ENCODE results near the gene ADAMTSL2.
"Not testable (repeated sequence)": the region's sequence is repeated elsewhere in the genome, so short reads cannot be mapped to it uniquely, and the experiment has no call there.

Gene ADAMTSL2

DNA sequence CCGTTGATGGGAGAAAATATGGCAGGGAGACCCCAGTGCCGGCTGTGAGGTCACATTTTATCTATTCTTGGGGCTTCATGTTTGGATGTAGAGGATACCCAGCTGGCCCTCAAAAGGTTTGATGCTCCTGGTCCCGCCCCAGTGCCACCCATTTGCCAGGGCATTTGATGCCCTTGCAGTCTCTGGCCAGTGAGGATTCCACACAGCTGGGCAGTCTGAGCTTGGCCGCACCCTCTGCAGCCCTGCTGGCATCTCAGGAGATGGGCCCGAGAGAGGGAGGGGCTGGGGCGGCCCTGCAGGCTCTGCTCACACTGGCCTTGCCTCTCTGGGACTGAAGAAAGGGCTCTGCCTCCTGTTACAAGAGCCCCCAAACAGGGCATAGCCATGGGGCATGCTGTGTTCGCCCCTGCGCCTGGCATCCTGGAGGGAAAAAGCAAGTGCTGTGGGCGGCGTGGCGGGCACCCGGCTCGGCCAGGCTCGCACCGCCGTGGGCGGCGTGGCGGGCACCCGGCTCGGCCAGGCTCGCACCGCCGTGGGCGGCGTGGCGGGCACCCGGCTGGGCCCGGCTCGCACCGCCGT lies 27.6 kb downstream of the ADAMTSL2 start:
- DNase-seq = no peak

DNA sequence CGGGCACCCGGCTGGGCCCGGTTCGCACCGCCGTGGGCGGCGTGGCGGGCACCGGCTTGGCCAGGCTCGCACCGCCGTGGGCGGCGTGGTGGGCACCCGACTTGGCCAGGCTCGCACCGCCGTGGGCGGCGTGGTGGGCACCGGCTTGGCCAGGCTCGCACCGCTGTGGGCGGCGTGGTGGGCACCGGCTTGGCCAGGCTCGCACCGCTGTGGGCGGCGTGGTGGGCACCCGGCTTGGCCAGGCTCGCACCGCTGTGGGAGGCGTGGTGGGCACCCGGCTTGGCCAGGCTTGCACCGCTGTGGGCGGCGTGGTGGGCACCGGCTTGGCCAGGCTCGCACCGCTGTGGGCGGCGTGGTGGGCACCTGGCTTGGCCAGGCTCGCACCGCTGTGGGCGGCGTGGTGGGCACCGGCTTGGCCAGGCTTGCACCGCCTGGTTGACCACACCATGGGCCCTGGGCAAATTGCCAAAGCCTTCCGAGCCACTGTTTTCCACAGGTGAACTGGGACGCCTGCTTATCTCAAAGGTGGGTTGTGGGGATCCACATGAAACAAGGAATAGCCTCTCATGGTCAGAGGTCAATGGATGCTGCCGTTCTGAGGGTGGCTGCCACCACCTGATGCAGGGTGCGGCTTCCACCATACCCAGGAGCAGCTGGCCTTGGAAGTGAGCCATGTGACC lies 28.2 kb downstream of the ADAMTSL2 start:
- no peak for DNase-seq

DNA sequence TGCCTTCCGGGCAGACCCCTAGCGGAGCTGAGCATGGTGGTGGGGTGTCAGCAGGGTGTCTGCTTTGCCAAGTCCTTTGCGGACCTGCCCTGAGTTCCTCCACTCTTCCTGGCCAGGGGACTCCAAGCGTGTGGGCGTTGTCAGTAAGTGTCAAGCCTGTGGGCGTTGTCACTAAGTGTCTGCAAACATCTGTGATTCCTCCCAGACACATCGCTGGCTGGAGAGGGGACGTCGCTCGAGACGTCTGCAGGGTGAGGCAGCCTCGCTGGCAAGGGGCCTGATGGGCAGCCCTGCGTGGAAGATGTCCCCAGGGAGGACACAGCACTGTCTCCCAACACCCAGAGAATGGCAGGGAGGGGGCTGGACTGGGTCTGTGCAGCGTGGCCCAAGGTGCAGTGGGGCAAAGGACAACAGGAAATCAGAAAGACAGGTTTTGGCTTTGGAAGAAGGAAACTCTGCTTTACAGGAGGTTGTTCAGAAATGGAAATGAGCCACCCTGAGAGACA lies 28.8 kb downstream of the ADAMTSL2 start:
- DNase-seq = no peak

DNA sequence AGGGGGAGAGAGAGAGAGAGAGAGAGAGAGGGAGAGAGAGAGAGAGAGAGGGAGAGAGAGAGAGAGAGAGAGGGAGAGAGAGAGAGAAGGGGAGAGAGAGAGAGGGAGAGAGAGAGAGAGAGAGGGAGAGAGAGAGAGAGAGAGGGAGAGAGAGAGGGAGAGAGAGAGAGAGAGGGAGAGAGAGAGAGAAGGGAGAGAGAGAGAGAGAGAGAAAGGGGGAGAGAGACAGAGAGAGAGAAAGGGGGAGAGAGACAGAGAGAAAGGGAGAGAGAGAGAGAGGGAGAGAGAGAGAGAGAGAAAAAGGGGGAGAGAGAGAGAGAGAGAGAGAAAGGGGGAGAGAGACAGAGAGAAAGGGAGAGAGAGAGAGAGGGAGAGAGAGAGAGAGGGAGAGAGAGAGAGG lies 29.3 kb downstream of the ADAMTSL2 start:
- not testable (repeated sequence) for DNase-seq

DNA sequence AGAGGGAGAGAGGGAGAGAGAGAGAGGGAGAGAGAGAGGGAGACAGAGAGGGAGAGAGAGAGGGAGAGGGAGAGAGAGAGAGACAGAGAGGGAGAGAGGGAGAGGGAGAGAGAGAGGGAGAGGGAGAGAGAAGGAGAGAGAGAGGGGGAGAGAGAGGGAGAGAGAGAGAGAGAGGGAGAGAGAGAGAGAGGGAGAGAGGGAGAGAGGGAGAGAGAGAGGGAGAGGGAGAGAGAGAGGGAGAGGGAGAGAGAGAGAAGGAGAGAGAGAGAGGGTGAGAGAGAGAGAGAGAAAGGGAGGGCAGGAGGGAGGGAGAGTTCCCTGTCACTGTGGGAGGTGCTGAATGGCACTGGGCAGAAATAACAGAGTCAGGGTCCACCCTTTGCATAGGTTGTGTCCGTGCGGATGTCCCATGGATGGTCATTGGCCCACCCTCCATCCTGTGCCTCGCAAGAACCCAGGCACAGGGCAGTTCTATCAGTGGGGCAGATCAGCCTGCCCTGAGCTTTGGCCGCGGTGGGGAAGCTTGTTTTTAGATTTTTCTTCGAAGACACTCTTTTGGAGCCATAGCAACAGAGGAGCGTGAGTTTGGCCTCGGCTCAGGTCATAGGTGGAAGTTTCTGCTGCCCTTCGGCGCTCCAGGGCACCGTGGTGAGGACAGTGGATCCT lies 30.1 kb downstream of the ADAMTSL2 start:
- no peak for DNase-seq

DNA sequence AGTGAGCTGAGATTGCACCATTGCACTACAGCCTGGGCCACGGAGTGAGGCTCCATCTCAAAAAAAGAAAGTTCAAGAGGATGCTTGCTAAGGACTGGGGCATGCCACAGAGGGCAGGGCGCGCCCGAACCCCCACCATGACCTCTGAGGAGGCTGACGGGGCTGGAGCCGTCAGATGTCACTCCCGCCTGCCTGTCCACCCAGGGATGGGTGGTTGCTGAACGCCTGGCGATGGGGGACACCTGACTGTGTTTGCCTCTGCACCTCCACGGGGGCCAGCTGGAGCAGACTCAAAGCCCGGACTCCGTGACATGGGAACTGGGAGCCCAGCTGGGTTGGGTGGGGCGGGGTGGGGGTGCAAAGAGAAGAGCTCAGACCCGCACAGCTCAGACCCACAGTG lies 31.9 kb downstream of the ADAMTSL2 start:
- DNase-seq = no peak

DNA sequence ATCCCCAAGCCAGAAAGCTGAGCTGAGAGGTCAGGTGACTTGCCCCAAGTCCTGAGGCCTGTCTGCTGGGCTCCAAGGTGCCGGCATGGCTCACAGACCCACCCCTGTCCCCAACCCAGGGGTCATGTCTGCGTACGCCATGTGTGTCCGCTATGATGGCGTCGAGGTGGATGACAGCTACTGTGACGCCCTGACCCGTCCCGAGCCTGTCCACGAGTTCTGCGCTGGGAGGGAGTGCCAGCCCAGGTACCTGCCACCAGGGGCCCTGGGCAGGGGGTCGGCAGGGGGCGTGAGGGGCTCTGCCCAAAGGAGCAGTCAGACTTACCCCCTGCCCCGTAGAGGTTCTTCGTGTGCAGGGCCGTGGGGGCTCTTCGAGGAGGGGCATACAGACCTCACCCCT lies 32.3 kb downstream of the ADAMTSL2 start:
- no peak for DNase-seq

DNA sequence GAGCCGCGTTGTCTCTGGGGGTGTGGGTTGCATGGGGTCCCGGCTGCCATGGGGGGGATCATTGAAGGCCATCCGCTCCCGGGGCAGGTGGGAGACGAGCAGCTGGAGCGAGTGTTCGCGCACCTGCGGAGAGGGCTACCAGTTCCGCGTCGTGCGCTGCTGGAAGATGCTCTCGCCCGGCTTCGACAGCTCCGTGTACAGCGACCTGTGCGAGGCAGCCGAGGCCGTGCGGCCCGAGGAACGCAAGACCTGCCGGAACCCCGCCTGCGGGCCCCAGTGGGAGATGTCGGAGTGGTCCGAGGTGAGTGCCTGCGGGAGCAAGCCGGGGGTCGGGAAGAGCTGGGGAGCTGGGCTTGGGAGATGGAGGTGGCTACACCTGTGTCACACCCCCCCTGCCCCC lies 33.7 kb downstream of the ADAMTSL2 start:
- no peak for DNase-seq

DNA sequence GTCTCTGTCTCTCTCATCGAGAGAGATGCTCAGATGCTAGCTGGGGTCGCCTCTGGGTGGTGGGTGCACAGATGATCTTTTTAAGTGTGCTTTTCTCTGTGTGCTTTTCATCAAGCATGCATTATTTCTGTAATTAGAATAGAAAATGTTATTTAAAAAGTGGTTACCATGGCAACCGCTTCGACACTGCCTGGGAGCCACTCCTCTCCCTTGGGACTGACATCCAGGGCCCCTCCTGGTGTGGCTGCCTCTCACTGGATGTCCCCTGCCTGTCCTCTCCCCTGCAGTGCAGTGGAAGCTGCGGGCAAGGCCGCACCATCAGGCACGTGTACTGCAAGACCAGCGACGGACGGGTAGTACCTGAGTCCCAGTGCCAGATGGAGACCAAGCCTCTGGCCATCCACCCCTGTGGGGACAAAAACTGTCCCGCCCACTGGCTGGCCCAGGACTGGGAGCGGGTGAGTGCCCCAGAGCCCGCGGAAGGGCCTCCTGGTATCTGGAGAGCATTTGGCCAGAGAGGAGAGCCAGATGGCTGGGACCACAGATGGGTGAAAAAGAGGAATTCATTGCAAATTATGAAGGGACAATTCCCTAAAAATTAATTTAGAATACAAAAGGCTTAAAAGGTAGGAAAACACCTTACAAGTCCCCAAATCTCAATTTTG lies 34.7 kb downstream of the ADAMTSL2 start:
- DNase-seq = no peak

DNA sequence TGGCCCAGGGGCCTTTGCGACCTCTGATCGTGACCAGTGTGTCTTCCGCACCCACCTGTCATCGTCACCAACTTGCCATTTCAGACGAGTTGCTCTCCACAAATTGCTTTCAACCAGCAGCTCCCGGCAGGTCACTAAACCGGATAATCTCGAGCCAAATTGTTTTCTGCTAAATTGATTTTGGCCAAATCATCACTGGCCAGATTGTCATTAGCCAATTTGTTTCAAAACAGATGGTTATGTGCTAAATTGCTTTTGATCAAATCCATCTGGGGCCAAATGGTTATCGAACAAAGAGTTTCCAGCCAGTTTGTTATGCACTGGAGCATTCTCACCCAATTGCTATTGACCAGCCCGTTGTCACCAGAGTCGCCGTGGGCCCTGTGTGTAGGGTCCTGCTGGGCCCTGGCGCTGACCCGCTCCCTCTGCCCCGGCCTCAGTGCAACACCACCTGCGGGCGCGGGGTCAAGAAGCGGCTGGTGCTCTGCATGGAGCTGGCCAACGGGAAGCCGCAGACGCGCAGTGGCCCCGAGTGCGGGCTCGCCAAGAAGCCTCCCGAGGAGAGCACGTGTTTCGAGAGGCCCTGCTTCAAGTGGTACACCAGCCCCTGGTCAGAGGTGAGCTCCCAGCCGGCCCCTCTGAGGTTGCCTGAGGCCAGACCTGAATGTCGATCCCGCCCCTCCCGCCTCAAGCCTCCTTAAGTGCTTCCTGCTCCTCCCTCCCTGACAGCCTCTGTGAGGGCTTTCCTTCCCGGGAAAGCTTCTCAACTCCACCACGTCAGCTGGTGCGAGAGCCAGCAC lies 35.6 kb downstream of the ADAMTSL2 start:
- DNase-seq = peak; percentile 51

DNA sequence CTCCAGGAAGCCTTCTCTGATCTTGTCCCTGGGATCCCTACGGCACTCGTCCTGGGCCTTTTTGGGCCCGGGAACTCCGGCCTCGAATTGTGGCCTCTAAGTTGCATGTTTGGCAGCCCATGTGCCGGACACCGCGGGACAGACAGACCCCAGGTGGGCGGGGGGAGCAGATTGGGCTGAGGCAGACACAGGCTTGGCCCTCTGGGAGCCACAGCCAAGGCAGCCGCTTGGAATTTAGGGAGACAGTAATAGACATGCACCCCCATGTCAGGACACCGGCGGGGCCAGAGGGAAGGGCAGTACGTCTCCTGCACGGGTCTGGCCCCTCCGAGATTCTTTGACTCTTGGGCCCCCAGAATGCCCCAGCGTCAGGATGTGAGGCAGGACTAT lies 36.2 kb downstream of the ADAMTSL2 start:
- no peak for DNase-seq

DNA sequence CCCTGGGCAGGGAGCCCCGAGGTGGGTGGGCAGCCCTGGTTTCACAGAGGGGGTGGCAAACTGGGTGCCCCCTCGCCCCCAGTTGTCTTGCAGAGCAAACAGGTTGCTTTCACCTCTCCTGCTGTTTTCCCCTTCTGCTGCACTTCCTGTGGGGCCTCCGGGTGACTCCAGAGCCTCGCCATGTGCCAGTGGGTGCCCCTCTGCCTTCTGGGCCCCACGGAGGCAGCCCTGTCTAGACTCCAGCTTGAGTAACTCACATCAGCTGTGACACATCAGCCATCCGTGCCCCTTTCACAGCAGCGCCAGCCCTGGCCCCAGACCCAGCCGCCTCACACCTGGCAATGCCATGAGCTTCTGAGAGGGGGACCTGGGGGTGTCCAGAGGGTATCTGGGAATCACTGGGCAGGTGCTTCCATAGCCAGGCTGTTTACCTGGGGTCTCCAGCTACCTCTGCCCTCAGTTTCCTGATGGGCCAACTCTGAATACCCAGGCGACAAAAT lies 36.9 kb downstream of the ADAMTSL2 start:
- DNase-seq = no peak

DNA sequence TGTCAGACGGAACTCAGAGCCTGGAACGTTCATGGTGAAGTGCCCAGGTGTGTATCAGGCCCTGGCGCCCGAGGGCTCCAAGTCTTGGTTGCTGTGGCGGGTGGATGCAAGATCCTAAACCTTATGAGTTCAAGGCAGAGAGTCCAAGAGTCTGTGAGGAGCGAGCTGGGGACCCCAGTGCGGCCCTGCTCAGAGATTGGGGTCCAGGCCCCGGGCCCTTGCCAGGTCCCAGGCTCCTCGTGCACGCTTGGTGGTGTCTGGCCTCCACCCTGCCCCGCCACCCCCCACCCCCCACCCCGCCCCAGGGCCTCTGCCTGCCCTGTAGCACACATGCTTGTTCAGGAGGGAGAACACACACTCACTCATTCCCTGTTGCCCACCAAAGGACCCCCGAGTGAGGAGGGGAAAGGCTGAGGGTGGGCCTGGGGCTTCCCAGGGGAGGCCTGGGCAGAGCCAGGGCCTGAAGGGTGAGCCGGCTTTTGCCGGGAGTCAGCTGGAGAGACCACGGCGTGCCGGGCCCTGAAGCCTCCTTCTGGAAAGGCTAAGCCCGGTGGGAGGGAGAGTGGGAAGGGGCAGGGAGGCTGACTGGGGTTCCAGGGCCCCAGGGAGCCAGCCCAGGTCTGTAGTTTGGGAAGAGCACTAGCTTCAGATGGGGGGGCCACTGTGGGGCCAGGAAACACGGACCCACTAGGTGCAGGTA lies 37.5 kb downstream of the ADAMTSL2 start:
- DNase-seq = no peak

DNA sequence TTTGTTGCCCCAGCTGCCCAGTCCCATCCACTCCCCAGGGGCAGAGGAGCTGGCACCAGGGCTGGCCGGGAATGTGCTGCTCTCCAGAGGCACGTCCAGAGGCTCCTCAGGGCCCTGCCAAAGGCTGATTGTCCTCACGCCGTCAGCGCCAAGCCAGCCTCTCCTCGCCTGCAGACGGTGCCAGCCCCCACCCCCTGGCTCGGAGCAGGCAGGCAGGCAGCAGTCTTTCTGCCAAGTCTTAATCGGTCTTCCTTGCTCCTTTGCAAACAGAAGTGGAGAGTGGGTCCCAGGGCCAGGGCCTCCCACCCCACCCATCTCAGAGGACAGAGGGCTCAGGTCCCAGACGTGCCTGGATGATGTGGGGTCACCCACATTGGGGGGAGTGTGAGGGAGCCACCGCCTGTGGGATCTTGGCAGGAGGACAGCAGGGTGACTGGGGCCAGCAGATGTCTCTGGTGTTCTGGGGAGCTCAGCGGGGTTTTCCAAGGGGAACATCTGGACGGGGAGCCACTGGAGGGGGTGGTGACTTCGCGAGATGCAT lies 38.4 kb downstream of the ADAMTSL2 start:
- DNase-seq = peak; percentile 80

DNA sequence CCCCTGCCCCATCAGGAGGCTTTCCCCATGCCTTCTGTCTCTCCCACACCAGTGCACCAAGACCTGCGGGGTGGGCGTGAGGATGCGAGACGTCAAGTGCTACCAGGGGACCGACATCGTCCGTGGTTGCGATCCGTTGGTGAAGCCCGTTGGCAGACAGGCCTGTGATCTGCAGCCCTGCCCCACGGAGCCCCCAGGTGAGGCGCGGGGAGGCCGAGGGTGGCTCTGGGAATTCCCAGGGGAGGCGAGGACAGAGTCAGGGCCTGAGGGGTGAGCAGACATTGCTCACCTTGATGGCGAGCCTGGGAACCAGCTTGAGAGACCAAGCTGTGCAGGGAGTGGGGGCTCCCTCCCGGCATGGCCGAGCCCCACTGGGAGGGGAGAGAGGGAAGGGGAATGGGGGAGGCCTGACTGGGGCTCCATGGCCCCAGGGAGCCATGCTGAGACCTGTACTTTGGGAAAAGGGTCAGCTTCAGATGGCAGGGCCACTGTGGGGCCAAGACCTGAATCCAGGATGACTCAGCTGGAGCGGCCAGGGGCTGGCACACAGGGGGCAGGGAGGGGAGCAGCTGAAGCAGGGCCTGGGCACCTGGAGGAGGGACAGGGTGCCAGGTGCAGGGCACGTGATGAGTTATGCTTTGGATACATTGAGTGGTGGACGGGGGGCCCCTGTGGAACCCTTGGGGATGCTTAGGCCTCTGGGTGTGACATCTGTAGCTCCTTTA lies 39.4 kb downstream of the ADAMTSL2 start:
- no peak for DNase-seq

DNA sequence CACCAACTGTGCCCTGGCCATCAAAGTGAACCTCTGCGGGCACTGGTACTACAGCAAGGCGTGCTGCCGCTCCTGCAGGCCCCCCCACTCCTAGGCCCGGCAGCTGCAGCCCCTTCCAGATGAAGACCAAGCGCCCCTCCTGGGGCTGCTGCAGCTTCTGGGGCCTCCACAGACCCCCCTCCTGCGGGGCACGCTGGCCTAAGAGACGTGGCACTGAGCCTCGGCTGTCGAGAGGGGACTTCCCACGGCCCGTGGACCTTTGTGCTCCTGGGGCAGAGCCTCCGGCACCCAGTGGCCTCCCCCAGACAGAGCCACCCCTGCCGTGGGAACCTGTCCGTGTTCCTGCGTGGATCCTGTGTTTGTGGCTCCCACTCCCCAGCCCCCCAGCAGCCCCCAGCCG lies 40.3 kb downstream of the ADAMTSL2 start:
- DNase-seq = no peak

DNA sequence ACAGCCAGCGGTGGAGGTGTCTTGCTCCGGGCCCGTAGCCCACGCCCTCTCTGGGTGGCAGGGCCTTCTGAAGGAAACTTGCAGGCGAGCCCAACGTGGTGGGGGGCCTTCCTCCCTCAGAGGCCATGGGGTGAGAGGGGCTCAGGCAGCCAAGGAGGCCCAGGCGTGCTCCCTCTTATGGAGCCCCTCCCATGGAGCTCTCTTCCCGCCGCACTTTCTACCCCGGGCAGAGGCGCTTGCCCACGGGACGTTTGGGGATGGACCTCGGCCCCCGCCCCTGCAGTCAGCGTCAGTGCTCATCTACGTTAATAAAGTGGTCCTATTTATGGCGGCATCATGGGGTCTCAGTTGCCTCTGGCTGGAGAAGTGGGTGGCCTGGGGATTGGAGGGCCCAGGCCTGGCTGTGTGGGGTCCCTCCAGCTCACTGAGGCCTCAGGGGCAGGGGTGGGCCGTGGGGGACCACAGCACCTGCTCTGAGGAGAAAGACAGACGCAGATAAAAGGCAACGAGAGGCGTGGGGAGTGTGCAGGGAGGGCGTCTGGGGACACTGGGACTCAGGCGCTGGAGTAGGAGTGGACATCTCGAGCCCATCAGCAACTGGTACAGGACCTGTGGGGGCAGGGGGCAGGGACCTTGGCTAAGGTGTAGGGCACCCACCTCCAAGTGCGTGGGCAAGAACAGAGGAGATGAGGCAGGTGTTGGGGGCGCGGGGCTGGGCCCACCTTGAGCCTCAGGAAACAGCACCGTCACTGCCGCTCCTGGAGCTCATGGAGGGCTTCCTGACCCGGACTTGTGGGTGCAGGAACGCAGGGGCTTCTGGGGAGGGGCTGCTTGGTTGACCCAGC lies 40.9 kb downstream of the ADAMTSL2 start:
- DNase-seq = no peak

DNA sequence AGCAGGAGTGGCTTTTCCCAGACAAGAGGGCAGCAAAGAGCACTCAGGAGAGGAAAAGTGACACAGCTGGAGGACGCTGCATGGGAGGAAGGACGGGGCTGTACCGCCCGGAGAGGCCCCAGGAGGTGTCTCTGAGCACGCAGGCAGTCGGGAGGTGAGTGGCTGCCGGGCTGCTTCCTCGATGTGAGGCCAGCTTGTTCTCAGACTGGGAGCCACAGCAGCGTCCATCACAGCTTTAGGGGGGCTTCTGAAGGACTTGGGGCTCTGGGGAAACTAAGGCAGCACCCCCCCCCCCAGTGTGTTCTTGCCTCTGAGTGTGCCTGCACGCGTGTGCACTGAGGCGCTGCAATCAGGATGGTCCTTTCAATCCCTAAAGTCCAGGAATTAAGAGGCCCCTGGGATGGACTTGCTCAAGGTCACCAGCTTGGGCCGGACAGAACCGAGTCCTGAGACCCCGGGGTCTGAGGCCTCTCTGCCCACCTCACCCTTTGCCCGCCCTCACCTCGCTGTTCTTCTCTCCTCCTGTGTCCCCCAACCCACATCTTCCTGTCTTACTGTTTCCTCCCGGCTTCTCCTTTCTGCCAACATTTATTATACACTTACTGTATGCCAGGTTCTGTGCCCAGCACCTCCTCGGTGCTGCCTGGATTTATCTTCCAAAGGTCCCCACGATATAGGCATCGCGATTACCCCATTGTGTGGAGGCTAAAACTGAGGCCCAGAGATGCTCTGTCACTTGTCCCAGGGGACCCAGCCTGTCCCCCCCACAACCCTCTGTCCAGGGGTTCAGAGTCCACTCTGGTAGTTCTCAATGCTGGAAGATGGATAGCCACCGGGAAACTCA lies 41.7 kb downstream of the ADAMTSL2 start:
- DNase-seq = no peak

Data from DMS79 (cell line).